Neural cell (in vitro differentiated cells): Measurements from ENCODE around the gene PCP4L1. TPM values are rescaled to one million over a fixed set of nuclear protein-coding genes. Genes with fewer than 3 reads are reported as not detected.
"Not testable (repeated sequence)": the region's sequence is repeated elsewhere in the genome, so short reads cannot be mapped to it uniquely, and the experiment has no call there.

ENCODE experiments used
- H2AFZ ChIP-seq: fragments of 200-600, 300-800 bp; sonication (generic), shearing (Covaris generic); 2 replicates; pipeline ENCODE4 v1.6.0; 2014; ENCODE audit warnings: low read depth, mild to moderate bottlenecking, antibody characterized with exemption, low read length, moderate library complexity
- H3F3A ChIP-seq: fragments of 200-600 bp; shearing (Covaris generic); 2 replicates; pipeline ENCODE4 v1.6.1; 2016; ENCODE audit warnings: mild to moderate bottlenecking, moderate library complexity, mixed read lengths, antibody characterized with exemption, low read length; ENCODE audit not compliant: insufficient read depth, poor library complexity, severe bottlenecking
- H3K27ac ChIP-seq: fragments of 200-600, 300-800 bp; sonication (generic), shearing (Covaris generic); 2 replicates; pipeline ENCODE4 v1.5.1; 2014; ENCODE audit warnings: mild to moderate bottlenecking, low read length, moderate library complexity
- H3K27me3 ChIP-seq: fragments of 300-800, 200-600 bp; sonication (generic), shearing (Covaris generic); 2 replicates; pipeline ENCODE4 v1.6.0; 2014; ENCODE audit warnings: mild to moderate bottlenecking, low read depth, low read length, moderate library complexity; ENCODE audit not compliant: insufficient read depth
- H3K36me3 ChIP-seq: fragments of 300-800, 200-600 bp; sonication (generic), shearing (Covaris generic); 2 replicates; pipeline ENCODE4 v1.5.1; 2014; ENCODE audit warnings: mild to moderate bottlenecking, antibody characterized with exemption, low read length, moderate library complexity; ENCODE audit not compliant: insufficient read depth
- H3K4me2 ChIP-seq: fragments of 300-800, 200-600 bp; sonication (generic), shearing (Covaris generic); 2 replicates; pipeline ENCODE4 v1.6.0; 2014; ENCODE audit warnings: mild to moderate bottlenecking, low read length
- H3K4me3 ChIP-seq: fragments of 300-800, 200-600 bp; sonication (generic), shearing (Covaris generic); 2 replicates; pipeline ENCODE4 v1.5.1; 2014; ENCODE audit warnings: mild to moderate bottlenecking, low read length, moderate library complexity
- H3K79me2 ChIP-seq: fragments of 200-600 bp; shearing (Covaris generic); replicated peaks from 2 replicates; pipeline ENCODE4 v1.6.0; 2014; ENCODE audit warnings: mild to moderate bottlenecking, low read length, moderate library complexity; ENCODE audit not compliant: insufficient read depth
- H3K9ac ChIP-seq: fragments of 300-800, 200-600 bp; sonication (generic), shearing (Covaris generic); 2 replicates; pipeline ENCODE4 v1.6.1; 2016; ENCODE audit warnings: mild to moderate bottlenecking, low read length, mixed read lengths
- H3K9me2 ChIP-seq: fragments of 200-600 bp; shearing (Covaris generic); 2 replicates; pipeline ENCODE4 v1.6.1; 2016; ENCODE audit warnings: mild to moderate bottlenecking, low read length, mixed read lengths; ENCODE audit not compliant: insufficient read depth
- H3K9me3 ChIP-seq: fragments of 200-600, 300-800 bp; sonication (generic), shearing (Covaris generic); 2 replicates; pipeline ENCODE4 v1.6.1; 2016; ENCODE audit warnings: mild to moderate bottlenecking, mixed run types, low read length, moderate library complexity, mixed read lengths
- H4K20me1 ChIP-seq: fragments of 200-600 bp; shearing (Covaris generic); 2 replicates; pipeline ENCODE4 v1.6.1; 2016; ENCODE audit warnings: mild to moderate bottlenecking, mixed run types; ENCODE audit not compliant: insufficient read depth
- EP300 ChIP-seq: fragments of 450-650 bp; conservative IDR thresholded peaks from 2 replicates; pipeline ENCODE4 v1.6.1; 2014; ENCODE audit warnings: antibody characterized with exemption, mild to moderate bottlenecking, moderate library complexity; ENCODE audit not compliant: poor library complexity, severe bottlenecking
- EZH2 ChIP-seq: fragments of 200-600, 300-800 bp; shearing (Covaris generic), sonication (generic); IDR thresholded peaks from 2 replicates; pipeline ENCODE4 v1.6.1; 2014; ENCODE audit warnings: antibody characterized with exemption, low read length, borderline replicate concordance, mild to moderate bottlenecking; ENCODE audit not compliant: insufficient read depth, poor library complexity, severe bottlenecking
- MXI1 ChIP-seq: fragments of 450-650 bp; conservative IDR thresholded peaks from 2 replicates; pipeline ENCODE4 v1.6.1; 2014; ENCODE audit warnings: antibody characterized with exemption, mild to moderate bottlenecking; ENCODE audit not compliant: poor library complexity, severe bottlenecking
- POLR2AphosphoS5 ChIP-seq: IDR thresholded peaks from 2 replicates; pipeline ENCODE4 v1.6.1; 2012
- RAD21 ChIP-seq: fragments of 450-650 bp; conservative IDR thresholded peaks from 2 replicates; pipeline ENCODE4 v1.6.1; 2014; ENCODE audit warnings: antibody characterized with exemption, mild to moderate bottlenecking, moderate library complexity
- SMC3 ChIP-seq: fragments of 450-650 bp; conservative IDR thresholded peaks from 2 replicates; pipeline ENCODE4 v1.6.1; 2014; ENCODE audit warnings: antibody characterized with exemption, mild to moderate bottlenecking, moderate library complexity; ENCODE audit not compliant: poor library complexity
- TAF1 ChIP-seq: IDR thresholded peaks from 2 replicates; pipeline ENCODE4 v1.6.1; 2012; ENCODE audit warnings: low read depth
- polyA plus RNA-seq: library from polyadenylated mRNA; depleted of rRNA; stranded (reverse); fragments of >200 nt; gene quantifications from 2 replicates; pipeline ENCODE4 v1.2.3, GENCODE V29; 2014
- TF ChIP-seq, protein P1 (sequence below): IDR thresholded peaks from 2 replicates; pipeline ENCODE4 v1.6.1; 2012; ENCODE audit warnings: borderline replicate concordance
- TF ChIP-seq, protein P2 (sequence below): fragments of 450-650 bp; IDR thresholded peaks from 2 replicates; pipeline ENCODE4 v1.5.1; 2014; ENCODE audit warnings: antibody characterized with exemption, mild to moderate bottlenecking, moderate library complexity; ENCODE audit not compliant: poor library complexity, severe bottlenecking

The PCP4L1 gene
- polyA plus RNA-seq, 1 donor from 2014 or later, result 51.2 TPM

DNA sequence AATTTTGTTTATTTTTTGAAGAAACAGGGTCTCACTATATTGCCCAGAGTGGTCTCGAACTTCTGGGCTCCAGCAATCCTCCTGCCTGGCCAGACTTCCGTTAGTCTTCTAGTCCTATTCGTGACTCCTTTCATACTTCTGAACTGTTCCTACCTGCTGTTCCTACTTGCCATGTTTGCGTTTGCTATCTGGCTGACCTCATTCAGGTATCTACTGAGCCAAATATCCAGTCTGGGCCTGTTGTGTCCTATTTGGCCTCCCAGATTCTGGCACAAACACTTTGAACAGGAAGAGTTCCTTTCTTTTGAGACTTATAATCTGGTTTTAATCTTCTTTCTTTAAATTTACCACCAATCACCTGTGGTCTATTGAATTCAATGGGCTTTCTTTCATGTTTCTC lies 13.7 kb upstream of the PCP4L1 start:
- no peaks in the 10 kb centered on the region for H3K27me3 ChIP-seq
- H3K4me3 ChIP-seq, result no peak overlapping the region
- H3K27ac ChIP-seq, result no peak overlapping the region
- no peaks in the 10 kb centered on the region for H3K79me2 ChIP-seq
- no peak overlapping the region for H3K4me2 ChIP-seq
- no peaks in the 10 kb centered on the region for H3K36me3 ChIP-seq
- H3K9ac ChIP-seq, result no peak overlapping the region
- TF ChIP-seq RAD21 (no peak), TAF1 (no peak), EZH2 (no peak), POLR2AphosphoS5 (no peak), EP300 (no peak)
- TF ChIP-seq, protein P1, sequence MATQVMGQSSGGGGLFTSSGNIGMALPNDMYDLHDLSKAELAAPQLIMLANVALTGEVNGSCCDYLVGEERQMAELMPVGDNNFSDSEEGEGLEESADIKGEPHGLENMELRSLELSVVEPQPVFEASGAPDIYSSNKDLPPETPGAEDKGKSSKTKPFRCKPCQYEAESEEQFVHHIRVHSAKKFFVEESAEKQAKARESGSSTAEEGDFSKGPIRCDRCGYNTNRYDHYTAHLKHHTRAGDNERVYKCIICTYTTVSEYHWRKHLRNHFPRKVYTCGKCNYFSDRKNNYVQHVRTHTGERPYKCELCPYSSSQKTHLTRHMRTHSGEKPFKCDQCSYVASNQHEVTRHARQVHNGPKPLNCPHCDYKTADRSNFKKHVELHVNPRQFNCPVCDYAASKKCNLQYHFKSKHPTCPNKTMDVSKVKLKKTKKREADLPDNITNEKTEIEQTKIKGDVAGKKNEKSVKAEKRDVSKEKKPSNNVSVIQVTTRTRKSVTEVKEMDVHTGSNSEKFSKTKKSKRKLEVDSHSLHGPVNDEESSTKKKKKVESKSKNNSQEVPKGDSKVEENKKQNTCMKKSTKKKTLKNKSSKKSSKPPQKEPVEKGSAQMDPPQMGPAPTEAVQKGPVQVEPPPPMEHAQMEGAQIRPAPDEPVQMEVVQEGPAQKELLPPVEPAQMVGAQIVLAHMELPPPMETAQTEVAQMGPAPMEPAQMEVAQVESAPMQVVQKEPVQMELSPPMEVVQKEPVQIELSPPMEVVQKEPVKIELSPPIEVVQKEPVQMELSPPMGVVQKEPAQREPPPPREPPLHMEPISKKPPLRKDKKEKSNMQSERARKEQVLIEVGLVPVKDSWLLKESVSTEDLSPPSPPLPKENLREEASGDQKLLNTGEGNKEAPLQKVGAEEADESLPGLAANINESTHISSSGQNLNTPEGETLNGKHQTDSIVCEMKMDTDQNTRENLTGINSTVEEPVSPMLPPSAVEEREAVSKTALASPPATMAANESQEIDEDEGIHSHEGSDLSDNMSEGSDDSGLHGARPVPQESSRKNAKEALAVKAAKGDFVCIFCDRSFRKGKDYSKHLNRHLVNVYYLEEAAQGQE, result no peak
- TF ChIP-seq, protein P2, sequence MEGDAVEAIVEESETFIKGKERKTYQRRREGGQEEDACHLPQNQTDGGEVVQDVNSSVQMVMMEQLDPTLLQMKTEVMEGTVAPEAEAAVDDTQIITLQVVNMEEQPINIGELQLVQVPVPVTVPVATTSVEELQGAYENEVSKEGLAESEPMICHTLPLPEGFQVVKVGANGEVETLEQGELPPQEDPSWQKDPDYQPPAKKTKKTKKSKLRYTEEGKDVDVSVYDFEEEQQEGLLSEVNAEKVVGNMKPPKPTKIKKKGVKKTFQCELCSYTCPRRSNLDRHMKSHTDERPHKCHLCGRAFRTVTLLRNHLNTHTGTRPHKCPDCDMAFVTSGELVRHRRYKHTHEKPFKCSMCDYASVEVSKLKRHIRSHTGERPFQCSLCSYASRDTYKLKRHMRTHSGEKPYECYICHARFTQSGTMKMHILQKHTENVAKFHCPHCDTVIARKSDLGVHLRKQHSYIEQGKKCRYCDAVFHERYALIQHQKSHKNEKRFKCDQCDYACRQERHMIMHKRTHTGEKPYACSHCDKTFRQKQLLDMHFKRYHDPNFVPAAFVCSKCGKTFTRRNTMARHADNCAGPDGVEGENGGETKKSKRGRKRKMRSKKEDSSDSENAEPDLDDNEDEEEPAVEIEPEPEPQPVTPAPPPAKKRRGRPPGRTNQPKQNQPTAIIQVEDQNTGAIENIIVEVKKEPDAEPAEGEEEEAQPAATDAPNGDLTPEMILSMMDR, result no peak
- no peak overlapping the region for H2AFZ ChIP-seq
- H3K9me3 ChIP-seq, result no peaks in the 10 kb centered on the region
- no peaks in the 10 kb centered on the region for H4K20me1 ChIP-seq
- no peaks in the 10 kb centered on the region for H3F3A ChIP-seq
- no peaks in the 10 kb centered on the region for H3K9me2 ChIP-seq

DNA sequence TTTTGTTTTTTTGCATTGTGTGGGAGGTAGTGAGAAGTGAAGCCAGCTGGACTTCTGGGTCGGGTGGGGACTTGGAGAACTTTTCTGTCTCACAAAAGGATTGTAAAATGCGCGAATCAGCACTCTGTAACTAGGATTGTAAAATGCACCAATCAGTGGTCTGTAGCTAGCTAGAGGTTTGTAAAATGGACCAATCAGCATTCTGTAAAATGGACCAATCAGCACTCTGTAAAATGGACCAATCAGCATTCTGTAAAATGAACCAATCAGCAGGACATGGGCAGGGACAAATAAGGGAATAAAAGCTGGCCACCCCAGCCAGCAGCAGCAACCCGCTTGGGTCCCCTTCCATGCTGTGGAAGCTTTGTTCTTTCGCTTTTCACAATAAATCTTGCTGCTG lies 8.4 kb upstream of the PCP4L1 start:
- not testable (repeated sequence) for H3K4me3 ChIP-seq, H3K9me2 ChIP-seq, H2AFZ ChIP-seq, H3F3A ChIP-seq, H3K9ac ChIP-seq, H3K36me3 ChIP-seq, H3K27me3 ChIP-seq, H3K79me2 ChIP-seq, H3K27ac ChIP-seq, H4K20me1 ChIP-seq, H3K9me3 ChIP-seq, H3K4me2 ChIP-seq

DNA sequence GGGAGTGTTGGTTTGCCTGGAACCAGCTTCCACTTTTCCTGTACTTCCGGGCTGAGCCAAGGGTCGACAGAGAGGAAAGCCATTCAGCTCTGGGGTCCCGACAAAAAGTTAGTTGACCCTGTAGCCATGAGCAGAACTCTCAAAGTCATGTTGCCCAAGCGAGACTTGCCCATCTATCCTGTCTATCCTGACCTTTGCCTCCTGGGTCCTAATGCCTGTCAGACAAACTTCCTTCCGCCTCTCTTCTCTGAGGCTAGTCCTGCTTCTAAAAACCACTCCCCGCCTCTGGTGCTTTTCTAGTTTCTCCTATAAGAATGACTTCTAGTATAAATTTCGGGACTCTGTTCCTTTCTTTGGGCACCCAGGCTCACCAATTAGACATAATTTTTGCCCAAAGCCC lies 7.7 kb upstream of the PCP4L1 start:
- H4K20me1 ChIP-seq, result no peaks in the 10 kb centered on the region
- no peak overlapping the region for H3K4me2 ChIP-seq
- H3K27me3 ChIP-seq, result no peaks in the 10 kb centered on the region
- no peaks in the 10 kb centered on the region for H3K79me2 ChIP-seq
- no peaks in the 10 kb centered on the region for H3F3A ChIP-seq
- H3K36me3 ChIP-seq, result no peaks in the 10 kb centered on the region
- H3K27ac ChIP-seq, result no peak overlapping the region
- no peak overlapping the region for H3K9ac ChIP-seq
- TF ChIP-seq, protein P2, result no peak
- no peak for TF ChIP-seq MXI1
- no peak for TF ChIP-seq RAD21
- TF ChIP-seq, protein P1, result no peak
- TF ChIP-seq SMC3, result no peak
- no peak for TF ChIP-seq TAF1
- TF ChIP-seq EP300, result no peak
- no peak for TF ChIP-seq EZH2
- no peak for TF ChIP-seq POLR2AphosphoS5
- H3K9me3 ChIP-seq, result no peaks in the 10 kb centered on the region
- no peaks in the 10 kb centered on the region for H3K9me2 ChIP-seq
- H2AFZ ChIP-seq, result no peak overlapping the region
- H3K4me3 ChIP-seq, result no peak overlapping the region
